ENCODE results near the gene ALKBH5.

ALKBH5 gene

DNA sequence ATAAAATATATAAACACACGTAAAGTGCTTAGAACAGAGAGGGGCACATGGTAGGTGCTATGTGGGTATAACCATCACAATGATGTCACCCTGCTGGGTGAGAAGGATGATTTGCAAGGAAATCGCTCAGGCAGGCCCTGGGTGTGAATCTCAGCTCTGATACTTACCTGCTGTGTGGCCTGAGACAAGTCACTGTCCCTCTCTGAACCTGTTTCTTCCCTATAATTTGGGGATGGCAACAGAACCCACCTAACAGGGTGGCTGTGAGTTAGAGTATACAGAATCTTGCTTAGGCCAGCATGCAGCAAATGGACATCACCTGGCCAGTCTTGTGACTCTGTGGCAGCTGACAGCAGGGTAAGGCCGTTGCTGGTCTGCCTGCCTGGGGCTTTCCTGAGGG, 36.6 kb upstream of the ALKBH5 start:
- no peak for TF ChIP-seq POLR2A (IDR thresholded peaks at IDR 0.05; ENCODE audit: low read depth, low read length)
- no peak for FAIRE-seq

DNA sequence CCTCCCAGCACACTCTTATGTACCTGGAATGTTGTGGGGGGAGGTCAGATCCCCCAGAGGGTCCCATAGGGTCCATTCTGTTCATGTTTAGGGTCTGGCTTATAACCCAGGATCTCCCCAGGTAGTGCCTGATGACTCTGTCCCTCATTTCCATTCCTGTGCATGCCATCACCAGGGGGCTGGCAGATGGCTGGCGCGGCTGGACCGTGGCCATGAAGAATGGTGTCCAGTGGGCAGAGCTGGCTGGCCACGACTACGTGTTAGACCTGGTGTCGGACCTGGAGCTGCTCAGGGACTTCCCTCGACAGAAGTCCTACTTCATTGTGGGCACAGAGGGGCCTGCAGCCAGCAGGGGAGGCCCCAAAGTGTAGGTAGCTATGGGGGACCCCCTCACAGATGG, 35.0 kb upstream of the ALKBH5 start:
- TF ChIP-seq POLR2A (IDR thresholded peaks at IDR 0.05; ENCODE audit: low read depth, low read length), result no peak
- FAIRE-seq (no peak), DNase-seq (ENCODE audit: insufficient read length, low spot score) (no peak)

More for the DNA sequence above, 36.6 kb upstream of the ALKBH5 start:
- DNase-seq (ENCODE audit: insufficient read length, low spot score), result no peak

DNA sequence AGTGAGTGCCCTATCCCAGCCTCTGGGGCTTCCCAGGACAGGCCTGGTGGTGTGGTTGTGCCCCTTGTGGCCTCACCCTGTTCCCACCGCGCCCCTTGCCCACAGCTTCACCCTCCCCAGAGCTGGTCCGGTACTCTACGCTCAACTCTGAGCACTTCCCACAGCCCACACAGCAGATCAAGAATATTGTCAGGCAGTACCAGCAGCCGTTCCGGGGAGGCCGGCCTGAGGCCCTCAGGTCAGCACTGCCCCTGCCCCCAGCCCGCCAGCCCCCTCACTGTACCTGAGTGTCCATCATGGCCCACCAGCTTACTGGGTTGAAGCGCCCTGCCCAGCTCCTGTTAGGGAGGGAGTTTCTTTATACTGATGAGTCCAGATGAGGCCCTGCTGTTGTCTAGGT, 32.3 kb upstream of the ALKBH5 start:
- DNase-seq (ENCODE audit: insufficient read length, low spot score) (no peak), FAIRE-seq (no peak)
- TF ChIP-seq POLR2A (IDR thresholded peaks at IDR 0.05; ENCODE audit: low read depth, low read length), result no peak

DNA sequence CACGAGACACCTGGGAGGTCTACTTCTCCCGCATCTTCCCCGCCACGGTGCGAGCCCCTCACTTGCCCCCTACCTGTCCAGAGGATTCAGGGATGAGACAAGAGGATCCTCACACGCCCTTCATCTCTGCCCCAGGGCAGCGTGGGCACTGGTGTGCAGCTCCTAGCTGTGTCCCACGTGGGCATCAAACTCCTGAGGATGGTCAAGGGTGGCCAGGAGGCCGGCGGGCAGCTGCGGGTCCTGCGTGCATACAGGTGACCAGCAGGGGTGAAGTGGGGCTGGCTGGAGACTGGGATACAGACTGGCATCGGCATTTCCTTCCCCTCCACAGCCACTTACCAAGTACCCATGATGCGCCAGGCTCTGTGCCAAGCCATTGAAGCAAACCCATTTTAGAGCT, 28.4 kb upstream of the ALKBH5 start:
- DNase-seq (ENCODE audit: insufficient read length, low spot score), result no peak
- no peak for FAIRE-seq
- TF ChIP-seq POLR2A (IDR thresholded peaks at IDR 0.05; ENCODE audit: low read depth, low read length), result no peak

DNA sequence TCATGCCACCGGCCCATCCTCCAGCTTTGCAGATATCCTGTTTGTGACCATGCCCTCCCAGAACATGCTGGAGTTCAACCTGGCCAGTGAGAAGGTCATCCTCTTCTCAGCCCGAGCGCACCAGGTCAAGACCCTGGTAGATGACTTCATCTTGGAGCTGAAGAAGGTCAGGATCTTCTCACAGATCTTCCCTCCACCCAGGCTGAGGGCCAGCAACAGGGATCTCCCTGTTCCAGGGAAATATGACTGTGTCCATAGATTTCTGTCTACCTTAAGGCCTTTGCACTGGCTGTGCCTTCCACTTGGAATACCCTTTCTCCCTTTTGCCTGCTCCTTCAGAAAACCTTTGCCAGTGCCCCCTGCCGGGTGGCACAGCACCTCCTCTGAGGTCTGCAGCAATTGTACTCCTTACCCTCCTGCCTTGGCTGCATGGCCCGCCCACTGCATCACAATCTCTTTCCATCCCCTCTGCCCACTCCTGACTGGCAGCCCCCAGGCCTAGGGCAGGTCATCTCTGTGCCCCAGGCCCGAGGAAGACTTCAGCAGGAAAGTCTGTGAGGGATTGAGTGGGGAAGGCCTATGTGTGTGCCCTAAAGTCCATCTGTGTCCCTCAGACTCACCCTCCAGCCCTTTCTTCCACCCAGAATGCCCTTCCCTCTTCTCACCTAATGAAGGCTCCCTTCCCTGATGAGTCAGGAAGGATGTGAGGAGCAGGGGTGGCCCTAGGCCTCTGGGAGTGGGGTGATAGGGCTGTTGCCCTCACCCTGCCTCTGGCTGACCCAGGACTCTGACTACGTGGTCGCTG, 27.3 kb upstream of the ALKBH5 start:
- DNase-seq (ENCODE audit: insufficient read length, low spot score) (peak; percentile 87), FAIRE-seq (no peak)
- no peak for TF ChIP-seq POLR2A (IDR thresholded peaks at IDR 0.05; ENCODE audit: low read depth, low read length)

DNA sequence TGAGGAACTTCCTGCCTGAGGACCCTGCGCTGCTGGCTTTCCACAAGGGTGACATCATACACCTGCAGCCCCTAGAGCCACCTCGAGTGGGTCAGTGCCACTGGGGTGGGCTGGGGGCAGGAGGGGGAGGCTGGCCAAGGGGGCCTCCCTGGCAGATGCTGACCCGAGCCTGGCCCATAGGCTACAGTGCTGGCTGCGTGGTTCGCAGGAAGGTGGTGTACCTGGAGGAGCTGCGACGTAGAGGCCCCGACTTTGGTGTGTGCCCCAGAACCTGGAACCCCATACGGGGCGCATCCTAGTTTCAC, 26.7 kb upstream of the ALKBH5 start:
- DNase-seq (ENCODE audit: insufficient read length, low spot score) (no peak), FAIRE-seq (no peak)
- no peak for TF ChIP-seq POLR2A (IDR thresholded peaks at IDR 0.05; ENCODE audit: low read depth, low read length)

DNA sequence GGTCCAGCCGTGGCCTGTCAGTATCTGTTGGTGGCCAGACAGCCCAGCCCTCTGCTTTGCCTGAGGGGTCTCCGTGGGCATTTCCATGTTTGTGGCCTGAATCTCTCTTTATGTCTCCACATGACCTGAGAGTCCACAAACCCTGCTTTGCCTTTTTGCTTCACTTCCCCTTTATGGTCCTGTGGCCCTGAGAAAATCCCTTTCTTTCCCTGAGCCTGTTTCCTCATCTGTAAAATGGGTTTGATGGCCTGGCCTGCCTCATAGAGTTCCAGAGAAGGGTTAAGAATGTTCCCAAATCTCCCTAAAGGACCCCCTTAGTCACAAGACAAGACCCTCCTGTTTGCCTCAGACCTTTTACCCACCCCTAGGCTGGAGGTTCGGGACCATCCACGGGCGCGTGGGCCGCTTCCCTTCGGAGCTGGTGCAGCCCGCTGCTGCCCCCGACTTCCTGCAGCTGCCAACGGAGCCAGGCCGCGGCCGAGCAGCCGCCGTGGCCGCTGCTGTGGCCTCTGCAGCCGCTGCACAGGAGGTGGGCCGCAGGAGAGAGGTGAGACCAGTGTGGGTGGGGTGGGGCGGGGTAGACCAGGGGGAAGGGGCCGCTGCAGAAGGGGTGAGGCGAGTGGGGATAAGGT, 26.2 kb upstream of the ALKBH5 start:
- FAIRE-seq (no peak), DNase-seq (ENCODE audit: insufficient read length, low spot score) (no peak)

DNA sequence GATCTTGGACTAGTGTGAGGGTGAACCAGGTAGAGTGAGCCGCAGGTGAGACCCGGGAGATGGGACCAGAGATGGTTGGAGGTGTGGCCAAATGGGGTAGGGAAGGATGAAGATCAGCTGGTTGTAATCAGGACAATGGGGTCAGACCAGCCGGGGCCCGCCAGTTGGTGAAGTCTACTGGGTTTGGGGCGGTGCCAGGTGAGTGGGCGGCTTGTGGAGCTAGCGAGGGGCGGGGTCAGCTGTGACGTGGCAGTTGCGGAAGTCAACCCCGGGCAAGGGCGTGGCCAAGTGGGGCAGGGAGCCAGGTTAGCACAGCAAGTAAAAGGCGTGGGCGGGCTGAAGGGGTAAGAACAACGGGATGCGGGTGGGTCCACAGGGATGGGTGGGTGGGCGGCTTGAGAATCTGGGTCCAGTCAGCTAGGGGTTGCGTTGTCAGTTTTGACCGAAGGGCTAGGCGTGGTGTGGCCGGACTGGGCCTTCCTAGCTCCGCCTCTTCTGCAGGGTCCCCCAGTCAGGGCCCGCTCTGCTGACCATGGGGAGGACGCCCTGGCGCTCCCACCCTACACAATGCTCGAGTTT, 25.5 kb upstream of the ALKBH5 start:
- DNase-seq (ENCODE audit: insufficient read length, low spot score) (peak; percentile 92), FAIRE-seq (no peak)
- TF ChIP-seq POLR2A (IDR thresholded peaks at IDR 0.05; ENCODE audit: low read depth, low read length), result no peak

More for the DNA sequence above, 26.2 kb upstream of the ALKBH5 start:
- TF ChIP-seq POLR2A (IDR thresholded peaks at IDR 0.05; ENCODE audit: low read depth, low read length), result no peak

DNA sequence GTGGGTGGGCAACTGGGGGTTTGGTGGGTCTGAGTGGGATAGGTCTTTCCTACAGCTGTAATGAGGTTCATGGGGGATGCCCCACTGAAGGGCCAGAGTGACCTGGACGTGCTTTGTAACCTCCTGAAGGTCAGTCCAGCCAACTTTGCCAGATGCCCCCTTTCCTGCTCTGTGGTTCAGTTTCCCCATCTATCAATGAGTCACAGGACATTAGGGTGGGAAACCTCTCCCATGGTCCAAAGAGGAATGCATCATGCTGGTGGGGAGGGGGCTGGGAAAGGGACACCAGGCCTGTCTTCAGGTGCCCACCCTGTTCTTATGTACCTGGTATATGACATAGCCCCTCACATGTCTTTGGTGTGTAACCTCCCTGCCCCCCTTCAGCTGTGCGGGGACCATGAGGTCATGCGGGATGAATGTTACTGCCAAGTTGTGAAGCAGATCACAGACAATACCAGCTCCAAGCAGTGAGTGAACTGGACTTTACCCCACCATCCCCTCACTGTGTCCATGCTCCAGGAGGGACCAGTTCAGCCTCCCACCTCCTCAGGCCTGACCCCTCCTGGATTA, 24.0 kb upstream of the ALKBH5 start:
- no peak for FAIRE-seq
- DNase-seq (ENCODE audit: insufficient read length, low spot score), result no peak
- no peak for TF ChIP-seq POLR2A (IDR thresholded peaks at IDR 0.05; ENCODE audit: low read depth, low read length)

DNA sequence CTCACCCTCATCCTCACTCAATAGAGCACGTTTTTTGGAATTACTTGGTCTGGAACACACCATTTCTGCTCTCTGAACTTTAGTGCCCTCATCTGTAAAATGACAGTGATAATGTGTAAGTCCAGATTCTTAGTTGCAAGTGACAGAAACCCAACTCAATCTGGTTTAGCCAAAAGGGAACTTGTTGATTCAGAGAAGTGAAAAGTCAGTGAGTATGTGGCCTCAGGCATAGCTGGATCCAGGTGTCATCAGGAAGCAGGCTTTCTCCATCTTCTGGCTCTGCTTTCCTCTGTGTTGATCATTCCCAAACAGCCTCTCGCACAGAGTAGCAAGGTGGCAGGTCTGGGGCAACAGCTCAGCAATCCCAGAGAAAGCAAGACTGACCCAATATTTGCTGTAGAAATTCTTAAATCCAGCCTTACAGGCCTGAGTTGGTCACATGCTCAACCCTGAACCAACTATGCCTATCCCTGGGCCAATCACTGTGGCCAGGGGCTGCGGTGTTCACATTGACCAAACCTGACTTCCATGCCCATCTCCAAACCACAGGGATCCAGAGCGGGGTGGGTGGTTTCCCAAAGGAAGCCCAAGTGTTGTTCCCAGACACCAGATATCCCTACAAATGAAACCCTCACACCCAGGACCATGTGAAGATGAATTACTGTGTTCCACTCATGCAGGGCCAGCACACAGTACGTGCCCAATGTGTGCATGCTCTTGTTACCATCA, 23.3 kb upstream of the ALKBH5 start:
- TF ChIP-seq POLR2A (IDR thresholded peaks at IDR 0.05; ENCODE audit: low read depth, low read length), result no peak

DNA sequence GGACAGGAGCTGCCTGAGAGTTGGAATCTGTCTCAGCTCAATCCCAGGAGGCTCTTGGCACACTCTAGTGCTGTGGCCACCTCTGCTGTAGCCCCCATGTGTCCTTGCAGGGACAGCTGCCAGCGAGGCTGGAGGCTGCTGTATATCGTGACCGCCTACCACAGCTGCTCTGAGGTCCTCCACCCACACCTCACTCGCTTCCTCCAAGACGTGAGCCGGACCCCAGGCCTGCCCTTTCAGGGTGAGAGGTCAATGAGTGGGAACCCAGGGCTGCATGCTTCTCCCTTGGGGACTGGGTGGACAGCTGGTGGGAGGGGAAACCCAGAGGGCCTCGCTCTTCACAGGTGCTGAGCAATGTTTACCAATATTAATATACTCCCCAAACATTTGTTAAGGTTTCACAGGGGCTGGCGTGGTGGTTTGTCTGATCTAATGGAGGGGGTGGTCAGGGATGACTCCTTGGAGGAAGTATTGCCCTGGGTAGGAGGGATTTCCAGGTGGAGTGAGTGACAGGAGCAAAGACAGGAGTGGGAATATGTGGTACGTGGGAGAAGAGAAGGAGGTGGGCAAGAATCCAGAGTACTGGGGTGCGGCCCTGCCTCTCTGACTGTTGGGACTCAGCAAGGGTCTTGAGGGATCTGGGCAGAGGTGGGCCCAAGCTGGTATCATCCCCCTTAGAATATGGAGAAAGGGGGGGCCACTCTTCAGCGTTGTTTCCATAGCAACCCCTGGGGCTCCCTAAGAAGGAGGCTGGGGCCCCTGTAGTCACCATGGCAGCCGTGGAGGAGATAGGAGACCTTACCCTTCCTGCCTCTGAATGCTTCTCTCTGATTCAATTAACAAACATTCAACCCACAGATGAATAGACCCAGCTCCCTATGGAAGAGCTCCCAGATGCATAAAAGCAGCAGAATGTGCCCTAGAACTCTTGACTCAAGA, 22.2 kb upstream of the ALKBH5 start:
- no peak for TF ChIP-seq POLR2A (IDR thresholded peaks at IDR 0.05; ENCODE audit: low read depth, low read length)
- FAIRE-seq, result no peak
- DNase-seq (ENCODE audit: insufficient read length, low spot score), result no peak

More for the DNA sequence above, 23.3 kb upstream of the ALKBH5 start:
- no peak for DNase-seq (ENCODE audit: insufficient read length, low spot score)
- FAIRE-seq, result no peak

DNA sequence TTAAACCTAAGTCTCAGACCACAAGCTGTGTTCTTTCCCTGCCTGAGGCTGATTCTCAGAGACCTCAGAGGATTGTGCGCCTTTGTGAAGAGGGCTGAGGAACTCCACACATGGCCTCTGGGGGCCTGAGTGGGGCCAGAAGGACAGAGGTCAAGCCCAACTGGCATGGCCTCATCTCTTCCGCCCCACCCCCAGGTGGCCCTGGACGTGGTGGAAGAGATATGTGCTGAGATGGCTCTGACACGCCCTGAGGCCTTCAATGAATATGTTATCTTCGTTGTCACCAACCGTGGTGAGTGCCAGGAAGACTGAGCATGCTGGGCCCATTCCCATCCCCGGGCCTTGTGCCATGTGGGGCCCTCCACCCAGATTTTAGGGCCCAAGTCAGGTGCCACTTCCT, 20.1 kb upstream of the ALKBH5 start:
- FAIRE-seq, result no peak
- DNase-seq (ENCODE audit: insufficient read length, low spot score), result no peak
- no peak for TF ChIP-seq POLR2A (IDR thresholded peaks at IDR 0.05; ENCODE audit: low read depth, low read length)

DNA sequence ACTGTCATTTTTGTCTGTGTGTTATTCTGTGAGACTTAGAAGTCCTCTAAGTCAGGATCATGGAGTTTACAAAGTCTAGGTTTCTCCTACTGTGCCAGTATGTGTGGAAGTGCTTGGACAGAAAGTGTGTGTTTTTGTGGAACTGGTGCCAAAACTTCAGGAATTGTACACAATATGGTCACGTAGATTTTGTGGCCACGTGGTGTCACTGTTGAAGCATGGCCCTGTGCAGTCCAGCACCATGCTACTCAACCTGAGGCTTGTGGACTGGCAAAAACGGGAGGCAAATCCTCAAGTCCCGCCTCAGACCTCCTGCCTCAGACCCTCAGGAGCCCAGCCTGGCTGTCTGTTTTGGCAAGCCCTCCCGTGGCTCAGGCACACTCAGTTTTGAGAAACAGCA, 16.7 kb upstream of the ALKBH5 start:
- DNase-seq (ENCODE audit: insufficient read length, low spot score) (no peak), FAIRE-seq (no peak)

More for the DNA sequence above, 16.7 kb upstream of the ALKBH5 start:
- TF ChIP-seq POLR2A (IDR thresholded peaks at IDR 0.05; ENCODE audit: low read depth, low read length), result no peak

All from H54 (cell line).